Astrocyte (in vitro differentiated cells and primary cell): ENCODE data around the gene NCAPH2. TPM values are rescaled to one million over a fixed set of nuclear protein-coding genes. Genes with fewer than 3 reads are reported as not detected.

Experiments
- DNase-seq: peaks from one replicate; pipeline ENCODE4 v3.0.0-alpha.2; 2010; ENCODE audit warnings: low read depth
- FAIRE-seq: peaks from 2 replicates; lab custom pipeline; 2011; peaks lifted over from hg19 to GRCh38; lab: Jason Lieb, UNC
- H2AFZ ChIP-seq: 2 replicates; pipeline ENCODE4 v1.6.0; 2012; ENCODE audit warnings: low read depth, low read length, inconsistent platforms
- H3K27ac ChIP-seq: 2 replicates; pipeline ENCODE4 v1.5.1; 2011; ENCODE audit warnings: low read depth, low read length, inconsistent platforms
- H3K27me3 ChIP-seq: 2 replicates; pipeline ENCODE4 v1.6.0; 2011; ENCODE audit warnings: low read length, inconsistent platforms; ENCODE audit not compliant: insufficient read depth
- H3K36me3 ChIP-seq: 2 replicates; pipeline ENCODE4 v1.5.1; 2011; ENCODE audit warnings: low read length, inconsistent platforms; ENCODE audit not compliant: insufficient read depth
- H3K4me1 ChIP-seq: 2 replicates; pipeline ENCODE4 v1.5.1; 2011; ENCODE audit warnings: low read length, inconsistent platforms; ENCODE audit not compliant: insufficient read depth
- H3K4me2 ChIP-seq: 2 replicates; pipeline ENCODE4 v1.6.0; 2012; ENCODE audit warnings: low read length, inconsistent platforms
- H3K4me3 ChIP-seq: 2 replicates; pipeline ENCODE4 v1.5.1; 2011; ENCODE audit warnings: low read depth, mild to moderate bottlenecking, low read length, inconsistent platforms; ENCODE audit not compliant: insufficient read depth
- H3K79me2 ChIP-seq: 2 replicates; pipeline ENCODE4 v1.6.0; 2012; ENCODE audit warnings: mild to moderate bottlenecking, low read length, inconsistent platforms; ENCODE audit not compliant: insufficient read depth
- H3K9ac ChIP-seq: 2 replicates; pipeline ENCODE4 v1.6.0; 2012; ENCODE audit warnings: mild to moderate bottlenecking, low read length, inconsistent platforms
- H3K9me3 ChIP-seq: 2 replicates; pipeline ENCODE4 v1.5.1; 2012; ENCODE audit warnings: low read depth, mild to moderate bottlenecking, low read length, inconsistent platforms; ENCODE audit not compliant: insufficient read depth
- H4K20me1 ChIP-seq: 2 replicates; pipeline ENCODE4 v1.6.0; 2012; ENCODE audit warnings: low read length, inconsistent platforms; ENCODE audit not compliant: insufficient read depth
- H3K27ac Mint-ChIP-seq: one replicate; pipeline ENCODE4 v1.8.0; 2021; ENCODE audit warnings: mild to moderate bottlenecking, mixed read lengths; ENCODE audit not compliant: unreplicated experiment
- H3K27me3 Mint-ChIP-seq: one replicate; pipeline ENCODE4 v1.8.0; 2021; ENCODE audit warnings: low read depth, mixed read lengths; ENCODE audit not compliant: unreplicated experiment
- H3K36me3 Mint-ChIP-seq: one replicate; pipeline ENCODE4 v1.8.0; 2021; ENCODE audit warnings: low read depth, mixed read lengths; ENCODE audit not compliant: unreplicated experiment
- H3K4me1 Mint-ChIP-seq: one replicate; pipeline ENCODE4 v1.8.0; 2021; ENCODE audit warnings: low read depth, mixed read lengths; ENCODE audit not compliant: unreplicated experiment
- H3K4me3 Mint-ChIP-seq: one replicate; pipeline ENCODE4 v1.8.0; 2021; ENCODE audit warnings: mild to moderate bottlenecking, moderate library complexity, mixed read lengths; ENCODE audit not compliant: unreplicated experiment
- H3K9me3 Mint-ChIP-seq: one replicate; pipeline ENCODE4 v1.8.0; 2021; ENCODE audit warnings: mild to moderate bottlenecking, mixed read lengths; ENCODE audit not compliant: unreplicated experiment
- EZH2 ChIP-seq: IDR thresholded peaks from 2 replicates; pipeline ENCODE4 v1.6.1; 2012; ENCODE audit warnings: mild to moderate bottlenecking, low read length, inconsistent platforms; ENCODE audit not compliant: insufficient read depth
- total RNA-seq: library from RNA; stranded (reverse); gene quantifications from 2 replicates; pipeline ENCODE4 v1.2.1, GENCODE V29; 2021
- TF ChIP-seq, protein P1 (sequence below): IDR thresholded peaks from 2 replicates; pipeline ENCODE4 v1.5.1; 2011; ENCODE audit warnings: low read depth, mild to moderate bottlenecking, inconsistent platforms, low read length, moderate library complexity; ENCODE audit not compliant: insufficient read depth

NCAPH2 gene
- total RNA-seq, 1 donor from 2014 or later, result 25.6 TPM

DNA sequence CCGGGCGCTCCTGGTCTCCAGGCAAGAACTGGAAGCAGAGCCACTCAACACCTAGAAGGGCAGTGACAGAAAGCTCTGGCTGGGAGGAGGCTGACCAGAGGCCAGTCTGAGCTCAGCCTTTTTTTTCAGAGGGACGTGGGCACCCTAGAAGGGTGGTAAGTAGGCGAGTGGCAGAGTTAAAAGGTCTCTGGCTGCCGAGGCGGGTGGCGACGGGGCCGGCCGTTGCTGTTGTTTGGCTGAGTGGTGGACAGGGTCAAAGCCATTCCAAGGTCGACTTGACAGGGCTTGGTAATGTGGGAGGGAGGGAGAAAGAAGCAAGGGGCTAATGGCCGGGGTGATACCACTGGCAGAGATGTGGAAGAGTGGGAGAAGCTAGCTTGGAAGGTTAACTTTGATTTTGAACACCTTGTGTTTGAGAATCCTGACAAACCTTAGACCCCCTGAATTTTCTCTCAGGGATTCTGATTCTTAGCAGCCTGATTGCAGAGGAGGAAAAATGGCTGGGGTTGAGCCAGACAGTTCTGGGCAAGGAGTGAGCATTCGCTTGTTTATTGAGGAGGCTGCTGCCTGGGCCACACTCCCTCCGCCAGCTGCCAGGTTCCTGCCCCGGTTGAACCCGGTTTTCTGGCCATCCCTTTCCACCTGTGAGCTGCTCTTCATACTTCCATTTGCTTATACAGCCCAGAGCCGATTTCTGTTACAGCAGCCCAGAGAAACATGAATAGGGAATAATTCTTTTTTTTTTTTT lies 55.6 kb downstream of the NCAPH2 start:
- FAIRE-seq, result no peak
- TF ChIP-seq, protein P1, sequence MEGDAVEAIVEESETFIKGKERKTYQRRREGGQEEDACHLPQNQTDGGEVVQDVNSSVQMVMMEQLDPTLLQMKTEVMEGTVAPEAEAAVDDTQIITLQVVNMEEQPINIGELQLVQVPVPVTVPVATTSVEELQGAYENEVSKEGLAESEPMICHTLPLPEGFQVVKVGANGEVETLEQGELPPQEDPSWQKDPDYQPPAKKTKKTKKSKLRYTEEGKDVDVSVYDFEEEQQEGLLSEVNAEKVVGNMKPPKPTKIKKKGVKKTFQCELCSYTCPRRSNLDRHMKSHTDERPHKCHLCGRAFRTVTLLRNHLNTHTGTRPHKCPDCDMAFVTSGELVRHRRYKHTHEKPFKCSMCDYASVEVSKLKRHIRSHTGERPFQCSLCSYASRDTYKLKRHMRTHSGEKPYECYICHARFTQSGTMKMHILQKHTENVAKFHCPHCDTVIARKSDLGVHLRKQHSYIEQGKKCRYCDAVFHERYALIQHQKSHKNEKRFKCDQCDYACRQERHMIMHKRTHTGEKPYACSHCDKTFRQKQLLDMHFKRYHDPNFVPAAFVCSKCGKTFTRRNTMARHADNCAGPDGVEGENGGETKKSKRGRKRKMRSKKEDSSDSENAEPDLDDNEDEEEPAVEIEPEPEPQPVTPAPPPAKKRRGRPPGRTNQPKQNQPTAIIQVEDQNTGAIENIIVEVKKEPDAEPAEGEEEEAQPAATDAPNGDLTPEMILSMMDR, result no peak
- no peak for TF ChIP-seq EZH2
- H3K4me2 ChIP-seq, result peak overlapping the region; percentile 91
- H2AFZ ChIP-seq, result peak overlapping the region; percentile 94
- peaks cover 5% of the 10 kb centered on the region for H3K4me1 Mint-ChIP-seq
- H3K27me3 ChIP-seq, result peaks cover 22% of the 10 kb centered on the region
- peaks cover 1% of the 10 kb centered on the region for H3K9me3 Mint-ChIP-seq
- peaks cover 4% of the 10 kb centered on the region for H3K4me1 ChIP-seq
- H3K27ac ChIP-seq, result no peak overlapping the region
- DNase-seq, result no peak
- H3K9ac ChIP-seq, result peak overlapping the region; percentile 29
- peak overlapping the region; percentile 60 for H3K4me3 ChIP-seq
- H3K36me3 Mint-ChIP-seq, result peaks cover 12% of the 10 kb centered on the region
- H4K20me1 ChIP-seq, result no peaks in the 10 kb centered on the region
- H3K79me2 ChIP-seq, result no peaks in the 10 kb centered on the region
- H3K36me3 ChIP-seq, result no peaks in the 10 kb centered on the region
- H3K9me3 ChIP-seq, result no peaks in the 10 kb centered on the region
- H3K27ac Mint-ChIP-seq, result peak overlapping the region; percentile 47
- H3K4me3 Mint-ChIP-seq, result peak overlapping the region; percentile 92
- H3K27me3 Mint-ChIP-seq, result peaks cover 38% of the 10 kb centered on the region

DNA sequence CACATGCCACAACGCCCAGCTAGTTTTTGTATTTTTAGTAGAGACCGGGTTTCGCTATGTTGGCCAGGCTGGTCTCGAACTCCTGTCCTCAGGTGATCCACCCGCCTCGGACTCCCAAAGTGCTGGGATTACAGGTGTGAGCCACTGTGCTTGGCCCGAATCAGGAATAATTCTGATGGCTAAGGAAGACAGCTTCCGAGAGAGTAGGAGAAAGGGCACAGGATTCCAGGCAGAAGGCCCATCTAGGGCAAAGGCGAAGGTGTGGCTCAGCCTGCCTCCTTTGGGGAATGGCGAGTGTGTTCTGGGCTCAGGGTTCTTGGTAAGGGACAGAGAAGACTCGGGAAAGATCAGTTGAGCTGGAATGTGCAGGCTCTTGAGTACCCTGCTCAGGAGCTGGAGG lies 56.3 kb downstream of the NCAPH2 start:
- FAIRE-seq (no peak), DNase-seq (no peak)
- Mint-ChIP-seq H3K27ac (no peak overlapping the region), H3K4me1 (peaks cover 5% of the 10 kb centered on the region), H3K9me3 (peaks cover 1% of the 10 kb centered on the region), H3K4me3 (no peak overlapping the region), H3K27me3 (peaks cover 35% of the 10 kb centered on the region), H3K36me3 (peaks cover 16% of the 10 kb centered on the region)
- H3K79me2 ChIP-seq, result no peaks in the 10 kb centered on the region
- H3K4me3 ChIP-seq, result no peak overlapping the region
- no peaks in the 10 kb centered on the region for H3K9me3 ChIP-seq
- H3K4me1 ChIP-seq, result peaks cover 4% of the 10 kb centered on the region
- no peaks in the 10 kb centered on the region for H3K36me3 ChIP-seq
- TF ChIP-seq EZH2, result no peak
- TF ChIP-seq, protein P1, result no peak
- no peaks in the 10 kb centered on the region for H4K20me1 ChIP-seq
- no peak overlapping the region for H3K4me2 ChIP-seq
- no peak overlapping the region for H2AFZ ChIP-seq
- peaks cover 20% of the 10 kb centered on the region for H3K27me3 ChIP-seq
- H3K27ac ChIP-seq, result no peak overlapping the region
- H3K9ac ChIP-seq, result no peak overlapping the region

DNA sequence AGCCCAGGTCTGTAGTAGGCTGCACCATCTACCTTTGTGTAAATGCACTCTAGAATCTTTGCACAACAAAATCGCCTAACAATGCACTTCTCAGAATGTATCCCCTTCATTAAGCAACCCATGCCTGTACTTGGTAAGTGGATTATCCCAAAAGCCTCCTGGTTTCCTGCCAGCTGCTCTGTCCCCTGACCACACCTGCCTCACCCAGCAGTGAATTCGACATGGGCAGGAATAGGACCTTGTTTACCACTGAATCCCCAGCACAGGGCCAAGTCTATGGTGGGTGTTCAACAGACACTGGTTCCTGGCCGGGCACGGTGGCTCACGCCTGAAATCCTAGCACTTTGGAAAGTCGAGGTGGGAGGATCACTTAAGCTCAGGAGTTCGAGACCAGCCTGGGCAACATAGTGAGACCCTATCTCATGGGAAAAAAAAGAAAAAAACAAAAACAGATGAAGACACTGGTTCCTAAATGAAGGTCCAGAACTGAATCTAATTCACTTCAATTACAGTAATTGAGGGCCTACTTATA lies 59.8 kb downstream of the NCAPH2 start:
- Histone ChIP-seq H3K27ac (no peak overlapping the region), H3K9ac (no peak overlapping the region), H2AFZ (no peak overlapping the region), H3K4me3 (no peak overlapping the region), H3K4me2 (no peak overlapping the region), H3K79me2 (no peaks in the 10 kb centered on the region), H3K4me1 (peaks cover 4% of the 10 kb centered on the region), H3K9me3 (no peaks in the 10 kb centered on the region), H3K36me3 (no peaks in the 10 kb centered on the region), H3K27me3 (peaks cover 13% of the 10 kb centered on the region), H4K20me1 (no peaks in the 10 kb centered on the region)
- H3K9me3 Mint-ChIP-seq, result peaks cover 1% of the 10 kb centered on the region
- no peak overlapping the region for H3K4me3 Mint-ChIP-seq
- TF ChIP-seq EZH2, result no peak
- TF ChIP-seq, protein P1, result no peak
- H3K4me1 Mint-ChIP-seq, result no peaks in the 10 kb centered on the region
- peaks cover 36% of the 10 kb centered on the region for H3K36me3 Mint-ChIP-seq
- FAIRE-seq, result no peak
- H3K27me3 Mint-ChIP-seq, result peaks cover 22% of the 10 kb centered on the region
- H3K27ac Mint-ChIP-seq, result no peak overlapping the region
- DNase-seq, result no peak
